Liver (tissue), 3 donors: ENCODE results near the gene C8G.

Experiments
- ATF3 ChIP-seq: IDR thresholded peaks from 2 replicates; pipeline ENCODE4 v1.6.1; 2016; ENCODE audit warnings: antibody characterized with exemption
- CTCF ChIP-seq: fragments of 150-350 bp; IDR thresholded peaks from 2 replicates; pipeline ENCODE4 v1.5.1; 2017; ENCODE audit warnings: improper control_type of control experiment, low read depth, low read length; ENCODE audit not compliant: missing input control
- FOXA1 ChIP-seq: IDR thresholded peaks from 2 replicates; pipeline ENCODE4 v1.6.1; 2016; ENCODE audit warnings: antibody characterized with exemption
- JUND ChIP-seq, 2 donors: IDR thresholded peaks; 2 replicates each; pipeline ENCODE4 v1.6.1; 2016; ENCODE audit warnings: antibody characterized with exemption in 2 of 2
- RAD21 ChIP-seq, 2 donors: IDR thresholded peaks; 2 replicates each; pipeline ENCODE4 v1.6.1; 2016; ENCODE audit warnings: antibody characterized with exemption in 2 of 2, mild to moderate bottlenecking in 2 of 2
- SP1 ChIP-seq: IDR thresholded peaks from 2 replicates; pipeline ENCODE4 v1.6.1; 2018; ENCODE audit warnings: antibody characterized with exemption, mild to moderate bottlenecking
- TAF1 ChIP-seq: conservative IDR thresholded peaks from 2 replicates; pipeline ENCODE4 v1.6.1; 2016; ENCODE audit warnings: antibody characterized with exemption, mild to moderate bottlenecking
- donor health status: healthy.
- donor health status: healthy.

- no peak for TF ChIP-seq CTCF
- no peak for TF ChIP-seq SP1
- no peak for TF ChIP-seq JUND (IDR thresholded peaks at IDR 0.05)
- TF ChIP-seq RAD21 (IDR thresholded peaks at IDR 0.05) = no peak
- no peak for TF ChIP-seq TAF1
- TF ChIP-seq FOXA1 = no peak
- TF ChIP-seq ATF3 = no peak
Observed at GRCh38 chr9:136920734-136921231, 24.3 kb upstream of the C8G start.
